SU-DHL-6 (cell line): ENCODE data around the gene THSD4.

Experiments
- H2AFZ ChIP-seq: fragments of 200-600 bp; sonication (generic); 2 replicates; pipeline ENCODE4 v1.6.1; 2014; ENCODE audit warnings: low read depth, mild to moderate bottlenecking, moderate library complexity, mixed read lengths, antibody characterized with exemption, low read length; ENCODE audit not compliant: severe bottlenecking
- H3F3A ChIP-seq: fragments of 200-600 bp; shearing (Covaris generic); 2 replicates; pipeline ENCODE4 v1.6.0; 2016; ENCODE audit warnings: antibody characterized with exemption, mild to moderate bottlenecking; ENCODE audit not compliant: insufficient read depth
- H3K27ac ChIP-seq: fragments of 200-600 bp; sonication (generic); 2 replicates; pipeline ENCODE4 v1.5.1; 2016; ENCODE audit warnings: low read depth, mild to moderate bottlenecking, low read length, moderate library complexity, mixed read lengths
- H3K27me3 ChIP-seq: fragments of 200-600 bp; sonication (generic), shearing (Covaris generic); 2 replicates; pipeline ENCODE4 v1.6.0; 2014; ENCODE audit warnings: mild to moderate bottlenecking, low read length
- H3K36me3 ChIP-seq: fragments of 200-600 bp; sonication (generic); 2 replicates; pipeline ENCODE4 v1.6.1; 2014; ENCODE audit warnings: mild to moderate bottlenecking, low read length, mixed read lengths
- H3K4me2 ChIP-seq: fragments of 300-600, 200-600 bp; shearing (Covaris generic), sonication (generic); 2 replicates; pipeline ENCODE4 v1.6.0; 2014; ENCODE audit warnings: low read length, low read depth, mild to moderate bottlenecking; ENCODE audit not compliant: poor library complexity, severe bottlenecking
- H3K4me3 ChIP-seq: fragments of 200-600 bp; sonication (generic); 2 replicates; pipeline ENCODE4 v1.5.1; 2014; ENCODE audit warnings: antibody characterized with exemption, low read length, mild to moderate bottlenecking, mixed read lengths; ENCODE audit not compliant: insufficient read depth, poor library complexity, severe bottlenecking
- H3K79me2 ChIP-seq: fragments of 200-600 bp; sonication (generic); 2 replicates; pipeline ENCODE4 v1.6.1; 2014; ENCODE audit warnings: mild to moderate bottlenecking, low read length, moderate library complexity; ENCODE audit not compliant: insufficient read depth
- H3K9ac ChIP-seq: fragments of 200-600 bp; sonication (generic); 2 replicates; pipeline ENCODE4 v1.7.0; 2014; ENCODE audit warnings: mild to moderate bottlenecking, low read length
- H3K9me2 ChIP-seq: fragments of 200-600 bp; sonication (generic); replicated peaks from 2 replicates; pipeline ENCODE4 v1.6.1; 2014; ENCODE audit warnings: low read length; ENCODE audit not compliant: insufficient read depth
- H3K9me3 ChIP-seq: fragments of 200-600 bp; sonication (generic); 2 replicates; pipeline ENCODE4 v1.6.1; 2014; ENCODE audit warnings: low read length, mixed read lengths; ENCODE audit not compliant: insufficient read depth
- H4K20me1 ChIP-seq: fragments of 200-600 bp; sonication (generic); 2 replicates; pipeline ENCODE4 v1.6.1; 2014; ENCODE audit warnings: low read depth, mild to moderate bottlenecking, antibody characterized with exemption, low read length, moderate library complexity, mixed read lengths
- EZH2phosphoT487 ChIP-seq: fragments of 200-600 bp; sonication (generic), shearing (Covaris generic); conservative IDR thresholded peaks from 2 replicates; pipeline ENCODE4 v1.6.1; 2018; ENCODE audit warnings: mild to moderate bottlenecking, antibody characterized with exemption, low read length, moderate library complexity, mixed read lengths
- TF ChIP-seq, protein P1 (sequence below): fragments of 200-600 bp; sonication (generic); IDR thresholded peaks from one replicate; pipeline ENCODE4 v1.5.1; 2017; ENCODE audit warnings: antibody characterized with exemption, mild to moderate bottlenecking, low read length, moderate library complexity; ENCODE audit not compliant: insufficient read depth, poor library complexity, severe bottlenecking

The THSD4 gene

GRCh38 chr15:71223516-71223915 lies 108.2 kb downstream of the THSD4 start:
- Histone ChIP-seq H3K36me3 (no peaks in the 10 kb centered on the region), H3K27ac (no peak overlapping the region), H3K4me3 (no peak overlapping the region), H3K4me2 (no peak overlapping the region), H3F3A (no peaks in the 10 kb centered on the region), H3K9me2 (no peaks in the 10 kb centered on the region), H2AFZ (no peak overlapping the region), H3K9me3 (no peaks in the 10 kb centered on the region), H4K20me1 (no peaks in the 10 kb centered on the region), H3K79me2 (no peaks in the 10 kb centered on the region), H3K9ac (no peak overlapping the region), H3K27me3 (no peaks in the 10 kb centered on the region)
- TF ChIP-seq, protein P1, sequence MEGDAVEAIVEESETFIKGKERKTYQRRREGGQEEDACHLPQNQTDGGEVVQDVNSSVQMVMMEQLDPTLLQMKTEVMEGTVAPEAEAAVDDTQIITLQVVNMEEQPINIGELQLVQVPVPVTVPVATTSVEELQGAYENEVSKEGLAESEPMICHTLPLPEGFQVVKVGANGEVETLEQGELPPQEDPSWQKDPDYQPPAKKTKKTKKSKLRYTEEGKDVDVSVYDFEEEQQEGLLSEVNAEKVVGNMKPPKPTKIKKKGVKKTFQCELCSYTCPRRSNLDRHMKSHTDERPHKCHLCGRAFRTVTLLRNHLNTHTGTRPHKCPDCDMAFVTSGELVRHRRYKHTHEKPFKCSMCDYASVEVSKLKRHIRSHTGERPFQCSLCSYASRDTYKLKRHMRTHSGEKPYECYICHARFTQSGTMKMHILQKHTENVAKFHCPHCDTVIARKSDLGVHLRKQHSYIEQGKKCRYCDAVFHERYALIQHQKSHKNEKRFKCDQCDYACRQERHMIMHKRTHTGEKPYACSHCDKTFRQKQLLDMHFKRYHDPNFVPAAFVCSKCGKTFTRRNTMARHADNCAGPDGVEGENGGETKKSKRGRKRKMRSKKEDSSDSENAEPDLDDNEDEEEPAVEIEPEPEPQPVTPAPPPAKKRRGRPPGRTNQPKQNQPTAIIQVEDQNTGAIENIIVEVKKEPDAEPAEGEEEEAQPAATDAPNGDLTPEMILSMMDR = no peak
- TF ChIP-seq EZH2phosphoT487 = no peak

DNA sequence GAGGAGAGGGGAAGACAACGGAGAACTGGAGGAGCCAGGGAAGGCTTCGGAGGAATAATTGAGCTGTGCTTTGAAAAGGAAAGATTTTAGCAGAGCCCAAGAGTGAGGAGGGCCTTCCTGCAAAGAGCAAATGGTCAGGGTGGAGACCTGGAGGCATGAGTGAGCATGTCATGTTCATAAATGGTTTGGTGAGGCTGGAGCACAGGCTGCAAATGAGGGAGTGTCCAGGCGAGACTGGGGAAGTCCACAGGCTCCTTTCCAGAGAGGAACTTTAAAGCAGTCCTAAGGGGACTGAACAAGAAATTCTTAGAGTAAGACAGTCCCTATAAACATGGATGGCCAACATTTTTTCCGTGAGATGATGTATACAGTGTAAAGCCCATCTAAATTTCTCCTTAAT lies 108.8 kb downstream of the THSD4 start:
- Histone ChIP-seq H3K36me3 (no peaks in the 10 kb centered on the region), H3K27ac (no peak overlapping the region), H3K4me2 (no peak overlapping the region), H3K9me2 (no peaks in the 10 kb centered on the region), H3K9me3 (no peaks in the 10 kb centered on the region), H3K9ac (no peak overlapping the region), H2AFZ (no peak overlapping the region), H3F3A (no peaks in the 10 kb centered on the region), H3K4me3 (no peak overlapping the region), H4K20me1 (no peaks in the 10 kb centered on the region), H3K27me3 (no peaks in the 10 kb centered on the region), H3K79me2 (no peaks in the 10 kb centered on the region)
- TF ChIP-seq, protein P1 = no peak
- TF ChIP-seq EZH2phosphoT487 = no peak

DNA sequence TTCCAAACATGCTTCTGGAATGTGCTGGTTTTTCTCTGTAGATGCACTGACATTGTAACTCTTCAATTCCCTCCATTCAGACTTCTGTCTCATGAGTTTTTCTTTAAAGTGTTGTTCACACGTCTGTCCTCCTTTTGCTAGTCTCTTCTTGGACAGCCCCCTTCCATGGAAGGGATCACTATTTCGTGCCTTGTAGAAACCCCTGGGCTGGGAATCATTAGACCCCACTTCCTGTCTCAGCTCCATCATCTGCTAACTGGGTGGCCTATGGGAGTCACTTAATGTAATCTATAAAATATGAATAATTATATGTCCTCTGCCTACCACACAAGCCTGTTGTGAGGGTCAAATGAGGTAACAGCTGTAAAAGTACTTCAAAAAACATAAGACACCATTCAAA lies 110.6 kb downstream of the THSD4 start:
- no peaks in the 10 kb centered on the region for H3F3A ChIP-seq
- no peak overlapping the region for H3K4me3 ChIP-seq
- H3K27ac ChIP-seq = no peak overlapping the region
- no peaks in the 10 kb centered on the region for H3K9me2 ChIP-seq
- no peaks in the 10 kb centered on the region for H3K9me3 ChIP-seq
- H3K79me2 ChIP-seq = no peaks in the 10 kb centered on the region
- H2AFZ ChIP-seq = no peak overlapping the region
- H3K9ac ChIP-seq = no peak overlapping the region
- TF ChIP-seq, protein P1 = no peak
- TF ChIP-seq EZH2phosphoT487 = no peak
- H3K4me2 ChIP-seq = no peak overlapping the region
- H3K27me3 ChIP-seq = no peaks in the 10 kb centered on the region
- H3K36me3 ChIP-seq = no peaks in the 10 kb centered on the region
- H4K20me1 ChIP-seq = no peaks in the 10 kb centered on the region
